NCI-H2107 (cell line): ENCODE results near the gene PCSK1.
"Not testable (repeated sequence)": the region's sequence is repeated elsewhere in the genome, so short reads cannot be mapped to it uniquely, and the experiment has no call there.

Experiments
- DNase-seq: peaks from one replicate; lab custom pipeline; 2025; lab: John Stamatoyannopoulos, UW

Gene PCSK1

DNA sequence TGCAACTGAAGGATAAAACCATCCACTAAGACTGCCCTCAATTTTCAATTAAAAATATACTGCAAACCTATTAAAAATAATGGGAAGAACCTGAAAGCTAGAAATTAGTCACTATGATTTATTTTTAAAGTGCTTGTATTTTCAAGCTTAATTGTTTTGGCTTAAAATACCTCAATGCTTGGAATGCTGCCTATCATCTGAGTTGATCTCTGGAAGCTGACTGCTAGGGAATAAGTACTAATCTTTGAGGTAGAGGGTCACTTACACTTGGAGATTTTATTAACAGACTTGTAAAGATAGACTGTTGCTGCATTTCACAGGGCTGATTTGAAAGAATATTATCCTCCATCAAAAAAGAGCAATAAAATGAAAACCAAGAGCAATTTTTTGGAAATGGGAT is 6.2 kb downstream of the PCSK1 start:
- no peak for DNase-seq

DNA sequence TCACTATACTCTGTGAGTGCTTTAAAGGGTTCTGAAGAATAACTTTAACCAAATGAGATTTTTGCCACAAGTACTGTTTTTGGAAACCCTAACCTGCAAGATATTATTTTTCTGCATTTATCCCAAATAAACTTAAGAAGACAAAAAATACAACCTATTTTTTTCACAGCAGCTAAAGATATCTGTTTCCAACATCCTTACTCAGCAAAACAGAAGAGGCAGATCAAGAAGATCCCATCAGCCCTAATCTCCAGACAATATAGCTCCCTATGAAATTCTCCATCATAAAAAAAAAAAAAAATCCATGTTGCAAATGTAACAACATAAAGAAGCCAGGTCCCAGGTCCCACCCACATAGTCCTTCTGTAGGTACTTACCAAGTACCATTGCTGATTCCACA is 7.6 kb downstream of the PCSK1 start:
- DNase-seq = no peak

DNA sequence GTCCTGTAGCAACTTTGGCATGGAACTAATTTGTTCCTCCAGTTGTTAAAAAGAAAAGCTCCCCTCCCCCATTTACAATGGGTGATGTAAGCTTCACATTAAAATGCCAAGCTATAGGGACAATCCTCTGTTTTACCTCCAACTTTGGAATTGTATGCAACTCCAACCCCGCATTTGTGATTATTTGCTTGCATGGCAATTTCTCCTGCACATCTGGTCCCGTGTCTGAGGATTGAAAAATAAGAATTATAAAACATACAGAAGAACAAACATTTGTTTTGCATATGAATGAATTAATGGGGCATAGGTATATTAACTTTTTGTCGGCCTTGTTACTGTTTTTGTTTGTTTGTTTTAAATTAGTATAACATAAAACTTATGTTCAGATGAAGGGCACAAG is 17.2 kb downstream of the PCSK1 start:
- DNase-seq = no peak

DNA sequence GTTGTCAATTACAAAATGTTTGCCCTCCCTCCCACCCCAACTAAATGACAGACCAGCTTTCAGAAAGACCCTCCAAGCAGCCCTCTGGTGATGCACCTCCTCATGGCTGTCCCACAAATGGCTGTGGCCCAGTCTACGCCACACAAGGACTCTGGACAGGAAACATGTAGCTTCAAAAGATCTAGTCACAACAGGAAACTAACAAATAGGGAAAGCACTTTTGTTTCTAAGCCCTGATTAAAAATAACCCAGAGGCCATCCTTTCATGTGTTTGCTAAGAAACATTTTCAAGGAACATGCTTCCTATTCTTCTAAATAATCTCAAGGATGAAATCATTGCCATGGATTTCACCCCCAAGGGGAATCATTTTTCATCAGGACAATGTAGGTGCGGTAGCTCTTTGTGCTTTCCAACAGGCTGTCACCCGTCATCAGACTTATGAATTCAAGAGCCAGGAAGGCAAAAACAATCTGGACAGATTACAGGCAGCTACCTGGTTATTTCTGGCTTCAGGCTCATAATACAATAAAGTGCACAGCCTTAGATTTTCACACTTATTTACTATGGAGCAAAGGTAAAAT is 20.1 kb downstream of the PCSK1 start:
- DNase-seq = no peak

DNA sequence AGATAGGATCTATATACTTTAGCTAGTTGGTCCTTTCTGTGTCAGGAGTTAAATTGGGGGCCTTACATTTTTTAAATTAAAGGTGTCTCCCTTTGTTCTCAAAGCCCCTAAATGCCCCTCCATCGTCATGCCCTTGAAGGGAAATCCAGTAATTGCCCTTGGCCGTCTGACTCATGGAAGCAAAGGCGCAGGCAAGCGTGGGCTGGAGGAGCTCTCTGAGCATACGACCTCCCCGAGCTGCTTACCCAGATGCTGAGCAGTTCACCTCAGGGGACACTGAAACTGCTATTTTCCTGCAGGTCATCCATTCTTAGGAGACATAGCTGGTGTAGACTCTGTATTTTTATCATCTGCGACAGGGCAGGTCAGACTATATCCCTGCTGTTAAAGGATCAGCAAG is 23.0 kb downstream of the PCSK1 start:
- no peak for DNase-seq

DNA sequence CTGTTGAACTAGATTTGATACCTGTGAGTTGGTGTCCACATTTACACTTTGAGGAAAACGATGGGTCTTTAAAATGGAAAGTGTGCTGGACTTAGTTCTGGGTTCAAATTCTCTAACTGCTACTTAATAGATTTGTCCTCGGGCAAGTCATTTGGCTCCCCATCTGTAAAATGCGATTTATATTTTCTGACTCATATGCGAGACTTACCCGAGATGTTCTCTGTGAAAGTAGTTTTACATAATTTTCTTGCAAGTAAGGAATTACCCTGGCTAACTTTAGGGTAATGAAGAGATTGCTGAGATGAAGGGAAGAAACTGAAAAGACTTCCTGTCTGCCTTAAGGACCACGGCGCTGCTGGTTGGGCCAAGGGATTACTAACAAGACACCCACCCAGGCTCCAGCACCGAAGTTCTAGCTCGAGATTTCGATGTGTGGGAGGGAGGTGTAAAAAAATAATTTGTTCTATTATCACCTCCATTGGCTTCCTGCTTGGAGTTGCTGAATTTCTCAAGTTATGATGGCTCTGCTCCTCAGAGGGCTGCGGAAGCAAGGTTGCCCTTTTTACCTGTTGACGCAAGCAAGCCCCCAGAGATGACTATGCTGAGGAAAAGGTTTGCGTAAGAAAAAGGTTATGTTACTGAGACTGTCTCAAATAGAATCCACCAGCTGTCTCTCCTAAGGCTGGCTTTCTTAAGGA is 24.1 kb downstream of the PCSK1 start:
- no peak for DNase-seq

DNA sequence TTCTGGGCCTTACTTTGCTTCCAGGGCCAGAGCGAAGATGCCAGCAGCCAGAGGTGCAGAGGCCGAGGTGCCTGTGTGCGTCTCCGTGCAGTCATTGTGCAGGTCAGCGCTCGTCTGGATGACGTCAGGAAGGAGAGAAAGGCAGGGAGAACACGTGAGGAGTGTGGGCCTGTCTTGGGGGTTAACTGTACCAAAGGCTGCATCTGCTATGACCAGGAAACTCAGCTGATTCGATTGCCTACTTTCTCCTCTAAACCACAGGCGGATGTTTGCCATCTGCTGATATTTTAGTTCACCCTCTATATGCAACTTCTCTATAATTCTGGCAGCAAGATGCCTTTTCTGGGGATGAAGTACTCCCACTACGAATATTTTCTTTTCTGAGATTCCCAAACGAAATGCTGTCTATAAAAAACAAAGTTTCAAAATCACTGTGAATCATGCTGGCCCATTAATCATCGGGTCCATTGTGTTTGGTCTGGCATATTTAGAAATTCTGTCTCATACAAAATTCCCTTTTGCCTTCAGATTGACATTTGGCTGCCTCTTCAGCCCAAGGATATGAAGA is 24.8 kb downstream of the PCSK1 start:
- DNase-seq = no peak

DNA sequence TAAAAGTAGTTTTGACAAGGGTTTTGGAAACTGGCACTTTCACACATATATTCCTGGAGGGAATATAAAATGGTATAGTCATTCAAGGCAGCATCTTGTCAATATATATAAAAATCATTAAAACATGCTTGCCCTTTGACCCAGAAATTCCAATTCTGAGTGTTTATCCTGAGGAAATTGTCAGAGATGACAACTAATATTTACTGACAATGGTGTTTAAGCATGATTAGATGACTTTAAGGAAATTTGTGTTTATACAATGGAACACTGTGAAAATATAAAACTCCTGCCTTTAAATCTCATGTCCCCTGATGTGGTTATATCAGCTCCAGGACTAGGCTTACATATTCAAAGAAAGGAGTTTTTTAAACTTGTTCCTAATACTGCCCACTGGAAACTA is 25.6 kb downstream of the PCSK1 start:
- DNase-seq = no peak

DNA sequence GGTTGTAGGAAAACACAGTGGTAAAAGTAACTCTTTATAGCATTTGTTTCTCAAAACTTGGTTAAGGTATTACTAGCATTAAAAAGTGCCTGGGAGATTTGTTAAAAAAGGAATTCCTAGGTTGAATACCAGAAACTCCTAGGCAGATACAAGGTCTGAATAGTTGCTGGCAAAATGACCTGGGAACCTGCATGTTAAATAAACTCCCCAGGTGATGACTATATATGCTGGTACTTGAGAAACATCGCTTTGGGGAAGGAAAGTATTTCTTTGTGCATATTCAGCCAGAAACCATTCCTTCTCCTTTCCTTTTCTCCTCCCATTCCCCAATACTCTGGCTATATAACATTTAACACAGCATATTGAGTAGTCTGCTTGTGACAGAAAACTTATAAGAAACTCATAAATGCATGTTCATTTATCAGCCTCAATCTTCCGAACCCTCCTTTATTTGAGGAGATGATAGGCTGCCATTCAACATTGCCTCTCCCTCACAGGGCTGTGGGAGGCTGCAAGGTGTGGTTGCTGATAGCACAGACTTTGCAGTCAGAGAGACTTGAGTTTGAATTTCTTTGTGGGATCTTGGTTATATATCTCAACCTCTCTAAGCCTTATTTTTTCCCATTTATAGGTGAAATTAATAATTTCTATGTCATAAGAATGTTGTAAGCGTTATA is 28.7 kb downstream of the PCSK1 start:
- no peak for DNase-seq

DNA sequence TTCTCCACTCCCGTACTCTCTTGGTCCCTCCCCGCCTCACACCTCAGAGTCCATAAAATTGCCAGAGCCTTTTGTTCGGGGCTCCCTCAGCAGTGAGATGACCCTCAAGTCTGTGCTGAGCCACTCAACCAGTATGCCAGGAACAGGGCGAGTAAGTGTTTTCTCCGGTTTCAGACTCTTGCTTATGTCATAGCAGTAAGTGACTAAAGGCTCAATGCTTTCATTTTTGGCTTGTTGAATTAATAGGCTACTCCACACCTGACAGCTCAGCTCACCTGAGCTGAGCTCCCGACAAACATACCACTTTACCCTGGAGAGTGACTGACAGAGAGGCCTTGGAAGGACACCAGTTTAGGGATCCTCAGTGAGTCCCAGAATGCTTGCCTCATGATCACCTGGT is 30.5 kb downstream of the PCSK1 start:
- no peak for DNase-seq

DNA sequence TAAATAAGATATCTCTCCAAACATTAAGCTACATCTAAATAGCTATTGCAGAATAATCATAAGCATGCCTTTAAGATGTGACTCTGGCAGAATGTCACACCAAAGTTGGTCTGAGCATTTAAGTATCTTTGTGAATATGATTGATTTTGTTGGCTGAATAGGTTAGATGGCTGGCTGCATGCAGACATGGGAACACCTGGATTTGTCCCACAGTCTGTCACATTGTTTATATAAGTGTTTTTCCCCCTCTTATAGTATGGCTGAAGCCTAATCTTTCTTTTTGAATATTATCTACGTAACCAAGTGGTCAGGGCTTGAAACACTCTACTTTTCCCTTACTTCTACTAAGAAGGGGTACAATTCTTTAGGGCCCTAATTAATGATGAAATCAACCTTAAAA is 36.2 kb downstream of the PCSK1 start:
- no peak for DNase-seq

DNA sequence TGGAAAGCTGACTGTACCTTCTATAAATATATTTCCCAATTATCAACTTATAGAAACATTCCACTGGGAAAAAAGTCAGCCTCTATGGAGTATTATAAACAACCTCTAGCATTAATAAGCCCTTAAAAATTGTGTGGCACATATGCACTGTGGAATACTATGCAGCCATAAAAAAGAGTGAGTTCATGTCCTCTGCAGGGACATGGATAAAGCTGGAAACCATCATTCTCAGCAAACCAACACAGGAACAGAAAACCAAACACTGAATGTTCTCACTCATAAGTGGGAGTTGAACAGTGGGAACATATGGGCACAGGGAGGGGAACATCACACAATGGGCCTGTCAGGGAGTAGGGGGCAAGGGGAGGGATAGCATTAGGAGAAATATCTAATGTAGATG is 37.8 kb downstream of the PCSK1 start:
- DNase-seq = not testable (repeated sequence)

DNA sequence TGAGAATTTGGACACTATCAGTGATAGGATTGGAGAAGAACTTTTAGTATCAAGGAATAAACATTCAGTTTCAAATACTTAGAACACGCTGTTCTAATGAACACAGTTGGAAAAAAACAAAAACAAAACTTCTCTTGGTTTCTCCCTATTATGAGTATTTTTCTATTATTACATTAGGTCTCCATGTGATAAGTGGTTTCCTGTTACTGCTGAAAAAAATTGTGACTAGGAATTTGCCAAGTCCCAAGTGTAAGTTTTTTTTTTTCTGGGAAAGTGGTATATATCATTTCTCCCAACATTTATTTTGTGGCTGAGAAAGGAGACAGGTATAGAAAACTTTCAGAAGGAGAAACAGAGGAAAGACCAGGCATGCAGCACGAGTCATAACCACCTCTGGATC is 41.1 kb downstream of the PCSK1 start:
- DNase-seq = no peak

DNA sequence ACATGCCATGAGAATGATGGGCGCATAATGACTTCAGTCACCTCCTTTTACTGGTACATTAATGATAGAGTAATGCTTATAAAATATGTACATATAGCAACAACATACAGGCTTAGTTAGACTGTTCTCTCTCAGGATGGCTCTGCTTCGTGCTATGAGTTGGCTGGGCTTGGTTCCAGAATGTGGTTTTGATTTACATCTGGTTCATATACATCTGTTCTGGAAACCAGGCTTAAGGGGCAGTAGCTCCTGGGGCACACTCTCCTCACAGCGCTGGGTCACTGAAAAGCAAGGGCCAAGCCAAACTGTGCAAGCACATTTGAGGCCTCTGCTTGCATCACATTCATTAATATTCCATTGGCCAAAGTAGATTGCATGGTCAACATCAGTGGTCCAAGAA is 44.9 kb downstream of the PCSK1 start:
- DNase-seq = no peak

DNA sequence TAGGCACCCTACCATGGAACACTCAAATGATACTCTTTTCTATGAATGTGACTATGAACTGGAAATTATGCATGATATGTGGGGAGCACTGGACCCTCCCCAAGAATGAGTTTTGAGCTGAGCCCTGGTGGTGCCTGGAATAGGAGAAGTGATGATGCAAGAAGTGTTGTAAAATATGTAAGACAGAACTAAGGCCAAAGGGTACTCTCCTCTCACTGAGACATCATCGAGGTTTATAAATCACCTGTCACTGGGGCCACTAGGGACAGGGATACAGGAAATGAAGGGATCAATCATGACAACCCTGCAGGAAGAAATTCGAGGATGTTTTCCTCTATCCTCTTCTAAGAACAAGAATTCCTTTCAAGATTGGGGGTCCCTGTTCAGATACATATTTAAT is 45.4 kb downstream of the PCSK1 start:
- DNase-seq = no peak

DNA sequence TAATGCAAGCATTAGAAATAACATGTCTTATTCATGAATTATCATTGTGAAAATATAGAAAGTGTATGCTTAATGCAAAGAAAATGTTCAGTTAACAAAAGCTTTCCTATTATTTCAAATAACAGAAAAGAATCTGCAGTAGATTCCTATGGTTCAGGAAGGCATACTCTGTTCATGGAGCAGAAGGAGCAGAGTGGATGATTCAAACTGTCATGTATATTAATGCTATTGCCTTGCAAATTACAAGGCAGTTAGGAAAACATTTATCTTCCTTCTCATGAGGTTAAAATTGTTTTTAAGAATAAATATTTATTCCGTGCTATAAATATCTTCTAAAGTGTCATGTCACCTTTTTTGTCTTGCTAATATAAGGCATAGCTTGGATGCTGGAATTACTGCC is 47.5 kb downstream of the PCSK1 start:
- DNase-seq = no peak

DNA sequence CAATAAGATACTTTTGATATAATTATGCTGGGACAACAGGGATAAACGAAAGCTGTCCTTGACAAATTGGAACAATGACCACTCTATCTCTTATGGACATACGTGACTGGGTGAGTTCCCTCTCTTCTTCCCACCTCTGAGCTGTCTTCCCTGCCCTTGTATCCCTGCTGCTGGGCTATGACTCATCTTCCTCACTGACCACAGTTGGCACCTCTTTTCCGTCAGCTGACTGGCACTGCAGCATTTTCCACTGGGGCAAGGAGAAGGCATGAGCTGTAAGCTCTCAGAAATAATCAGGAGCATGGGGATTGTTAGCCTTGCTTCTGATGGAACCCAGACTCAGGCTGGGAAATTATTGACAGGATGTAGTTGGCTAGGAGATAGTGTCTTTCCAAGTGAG is 48.7 kb downstream of the PCSK1 start:
- DNase-seq = no peak

DNA sequence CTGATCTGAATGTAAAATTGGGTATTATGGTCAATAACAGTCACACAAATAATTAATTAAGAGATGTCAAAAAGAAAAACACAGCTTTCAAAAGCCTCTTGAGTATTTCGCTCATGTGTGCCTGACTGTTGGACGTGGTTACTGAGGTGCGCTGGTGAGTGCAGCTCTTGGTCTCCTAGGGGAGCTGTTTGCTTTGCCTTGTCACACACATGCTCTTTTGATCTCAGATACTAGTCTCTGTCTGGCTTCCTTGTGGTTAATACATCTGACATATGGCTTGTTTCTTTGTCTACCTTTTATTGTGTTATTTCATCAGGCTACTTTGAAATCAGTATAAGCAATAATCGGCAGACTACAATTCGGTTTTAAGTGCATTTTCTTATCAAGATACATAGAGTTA is 51.5 kb downstream of the PCSK1 start:
- peak; percentile 3 for DNase-seq

DNA sequence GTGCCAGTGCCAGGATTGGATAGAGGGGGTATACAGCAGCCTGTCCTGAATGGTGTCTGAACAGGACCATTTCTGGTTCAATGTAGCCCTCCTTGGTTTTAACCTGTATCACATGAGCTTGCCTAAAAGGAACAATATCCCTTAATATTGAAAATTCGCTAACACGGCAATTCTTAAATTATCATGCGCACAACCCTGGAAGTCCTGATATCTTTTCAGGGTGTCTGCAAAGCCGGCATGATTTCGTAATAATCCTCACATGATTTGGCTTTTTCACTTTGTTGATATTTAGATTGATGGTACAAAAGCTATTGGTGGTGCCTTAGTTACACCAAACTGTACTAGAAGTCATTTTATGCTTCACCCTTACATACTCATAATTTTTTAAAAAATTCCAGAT is 53.2 kb downstream of the PCSK1 start:
- DNase-seq = no peak

DNA sequence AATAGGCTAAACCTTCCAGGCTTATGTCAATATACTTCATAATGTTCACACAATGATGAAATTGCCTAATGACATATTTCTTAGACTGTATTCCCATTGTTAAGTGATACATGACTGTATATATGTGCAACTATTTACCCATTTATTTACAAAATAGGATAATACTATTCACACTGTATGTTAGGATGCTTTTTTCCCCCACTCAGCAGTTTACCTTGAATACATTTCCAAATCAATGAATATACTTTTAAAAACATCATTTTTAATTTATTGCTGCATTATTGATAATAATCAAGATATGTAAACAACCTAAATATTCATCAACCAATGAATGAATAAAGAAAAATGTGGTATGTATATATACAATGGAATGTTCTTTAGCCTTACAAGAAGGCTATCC is 55.5 kb downstream of the PCSK1 start:
- no peak for DNase-seq

DNA sequence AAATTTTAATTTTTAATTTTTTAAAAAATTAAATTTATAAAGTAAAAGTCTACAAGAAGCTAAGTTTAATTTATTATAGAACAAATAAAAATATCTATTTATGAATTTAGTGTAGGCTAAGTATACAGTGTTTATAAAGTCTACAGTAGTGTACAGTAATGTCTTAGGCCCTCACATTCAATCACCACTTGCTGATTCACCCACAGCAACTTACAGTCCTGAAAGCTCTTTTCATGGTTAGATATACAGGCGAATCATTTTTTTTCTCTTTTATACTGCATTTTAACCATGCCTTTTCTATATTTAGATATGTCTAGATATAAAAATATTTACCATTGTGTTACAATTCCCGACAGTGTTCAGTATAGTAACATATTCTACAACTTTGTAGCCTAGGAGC is 55.9 kb downstream of the PCSK1 start:
- no peak for DNase-seq

DNA sequence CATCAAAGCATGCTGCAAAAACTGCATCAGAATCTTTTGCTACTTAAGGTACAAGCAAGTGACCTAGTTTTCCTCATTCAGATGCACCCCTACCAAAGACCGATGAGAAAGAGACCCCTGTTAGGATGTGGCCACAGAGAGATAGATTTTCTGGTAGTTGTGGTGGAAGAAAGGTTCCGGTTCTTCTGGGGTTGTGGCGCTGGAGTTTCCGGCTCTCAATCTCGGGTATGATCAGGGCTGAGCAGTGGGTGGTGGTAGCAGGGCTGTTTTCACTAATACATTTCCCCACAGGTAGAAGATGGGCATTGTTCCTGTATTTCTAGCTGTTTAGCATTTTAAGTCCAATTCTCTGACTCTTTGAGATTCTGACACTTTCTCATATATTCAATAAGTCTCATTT is 58.4 kb downstream of the PCSK1 start:
- DNase-seq = no peak

DNA sequence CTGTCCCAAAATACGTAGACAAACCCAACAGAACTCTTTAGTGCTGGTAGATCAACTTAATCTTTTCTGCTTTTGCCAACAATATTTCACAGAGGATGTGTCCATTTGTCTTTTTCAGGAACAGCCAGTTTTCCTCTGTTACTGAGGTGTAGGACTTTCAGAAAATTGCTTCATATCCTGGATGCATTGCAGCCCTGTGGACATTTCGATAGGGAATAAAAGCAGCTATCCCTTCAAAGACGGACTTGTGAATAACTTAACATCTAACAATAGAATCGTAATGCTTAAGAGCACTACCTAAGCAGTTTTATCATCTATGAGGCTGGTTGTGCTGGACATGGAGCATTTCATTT is 59.7 kb downstream of the PCSK1 start:
- DNase-seq = no peak
